GM18505 (cell line): Measurements from ENCODE around the gene ATP2B2.

Experiments
- ATAC-seq: cut with Tn5 transposase; IDR thresholded peaks from one replicate; pipeline ENCODE4 v1.9.1; 2021; ENCODE audit not compliant: unreplicated experiment
- POLR2A ChIP-seq: IDR thresholded peaks from 4 replicates; pipeline ENCODE4 v1.6.1; 2011; ENCODE audit warnings: borderline replicate concordance; ENCODE audit not compliant: insufficient read depth, insufficient read length; ENCODE audit errors: extremely low read depth

Gene ATP2B2

DNA sequence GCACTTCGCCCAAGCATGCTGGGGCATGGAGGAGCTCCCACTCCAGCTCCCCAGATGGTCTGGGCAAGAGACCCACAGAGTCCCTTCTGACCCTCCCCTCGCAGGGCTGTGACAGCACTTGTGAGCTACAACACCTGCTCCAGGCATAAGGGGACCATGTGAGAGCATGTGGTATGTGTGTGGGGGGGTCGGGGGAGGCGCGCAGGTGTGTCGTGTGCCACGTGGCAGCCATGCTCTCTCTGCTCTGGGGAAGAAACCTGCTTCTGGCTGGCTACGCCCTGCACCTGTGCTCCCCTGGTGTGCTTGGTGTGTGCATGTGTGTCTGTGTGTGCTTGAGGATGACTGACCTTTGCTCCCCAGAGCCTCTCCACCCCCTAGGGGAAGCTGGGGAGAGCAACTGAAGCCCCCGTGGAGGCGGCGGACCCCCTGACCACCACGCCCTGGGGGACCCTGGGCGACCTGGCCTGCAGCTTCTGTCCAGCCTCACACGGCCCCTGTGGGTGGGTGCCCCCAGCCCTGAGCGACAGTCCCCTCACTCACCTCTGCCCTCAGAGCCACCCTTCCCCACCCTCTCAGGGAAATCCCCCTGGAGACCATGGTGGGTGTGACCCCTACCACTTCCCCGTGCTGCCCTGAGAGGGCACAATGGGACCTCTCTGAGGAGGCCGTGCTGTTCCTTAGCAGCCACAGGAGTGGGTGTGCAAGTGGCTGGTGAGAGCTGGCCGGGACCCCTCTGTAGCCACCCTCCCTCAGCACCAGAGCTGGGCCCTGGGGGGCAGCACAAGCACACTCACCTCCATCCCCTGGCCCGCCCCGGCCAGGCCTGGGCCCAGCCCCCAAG, 167.8 kb downstream of the ATP2B2 start:
- no peak for TF ChIP-seq POLR2A
- no peak for ATAC-seq

DNA sequence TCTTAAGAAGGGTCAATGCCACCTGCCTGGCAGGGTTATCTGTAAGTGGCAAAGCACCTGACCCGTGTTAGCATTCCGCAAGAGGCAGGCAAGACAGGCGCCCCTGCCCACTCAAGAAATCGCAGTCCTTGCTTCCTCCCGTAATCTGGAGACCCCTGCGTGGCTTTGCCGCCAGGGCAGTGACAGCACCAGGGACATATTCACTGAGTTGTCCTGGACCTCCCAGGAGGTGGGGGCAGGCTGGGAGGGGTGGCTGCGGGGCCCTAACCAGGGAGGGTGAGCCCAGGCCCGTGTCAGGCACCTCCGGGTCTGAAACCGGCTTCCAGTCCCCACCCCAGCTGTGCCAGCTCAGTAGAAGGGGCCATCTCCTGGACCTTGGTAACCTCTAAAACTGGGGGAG, 168.6 kb downstream of the ATP2B2 start:
- TF ChIP-seq POLR2A = no peak
- no peak for ATAC-seq

DNA sequence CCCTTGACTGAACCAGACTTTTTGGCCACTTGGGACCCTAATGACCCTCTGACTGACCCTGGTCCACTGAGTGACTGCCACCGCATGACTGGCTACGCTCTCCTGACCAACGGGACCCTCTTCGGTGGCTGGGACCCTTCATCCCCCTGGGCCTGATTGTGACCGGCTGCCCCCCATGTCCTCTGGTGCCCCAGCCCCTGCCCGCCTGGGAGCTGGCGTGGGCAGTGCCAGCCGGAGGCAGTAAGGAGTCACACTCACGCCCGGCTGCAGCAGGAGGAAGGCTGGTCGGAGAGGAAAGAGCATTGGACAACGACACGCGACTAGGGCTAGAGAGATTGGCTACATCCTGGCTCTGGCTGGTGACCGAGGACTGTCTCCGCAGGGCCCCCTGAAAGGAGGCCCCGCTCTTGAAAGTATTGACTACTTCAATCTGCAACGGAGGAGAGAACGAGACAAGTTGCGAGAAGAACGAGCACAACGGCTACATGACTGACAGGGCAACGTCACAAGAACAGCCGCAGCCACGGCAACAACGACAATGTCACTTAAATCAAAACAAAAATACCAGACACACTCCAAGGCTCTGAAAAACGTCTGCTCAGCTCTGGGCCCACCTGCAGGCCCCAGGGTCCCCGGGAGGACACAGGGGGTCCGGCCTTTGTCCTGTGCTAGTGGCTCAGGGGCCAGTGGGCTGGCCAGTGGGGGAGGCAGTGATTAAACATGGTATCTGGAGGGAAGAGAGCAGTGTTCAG, 169.3 kb downstream of the ATP2B2 start:
- no peak for ATAC-seq
- no peak for TF ChIP-seq POLR2A

DNA sequence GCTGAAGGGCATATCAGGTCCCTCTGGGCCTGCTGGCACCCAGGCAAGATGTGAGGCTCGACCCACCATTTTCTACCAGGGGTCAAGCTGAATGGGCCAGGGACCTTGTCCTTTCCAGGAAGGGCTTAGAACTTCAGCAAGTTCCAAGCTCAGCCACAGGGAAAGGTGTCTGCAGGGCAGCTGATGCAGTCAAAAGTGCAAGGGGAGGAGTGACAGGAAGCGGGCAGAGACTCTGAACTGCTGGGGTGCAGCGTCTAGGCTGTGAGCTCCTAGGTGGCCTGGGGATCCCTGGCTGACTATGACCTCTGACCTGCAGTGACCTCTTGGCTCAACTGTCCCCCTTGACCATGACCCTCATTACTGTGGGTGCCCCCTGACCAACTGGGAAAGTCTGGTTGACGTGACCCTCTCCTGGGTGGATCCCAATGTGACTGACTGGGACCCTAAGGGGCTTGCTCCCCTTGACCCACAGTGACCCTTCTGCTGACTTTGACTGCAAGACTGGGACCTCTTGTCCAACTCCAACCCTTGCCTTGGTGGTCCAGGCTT, 170.1 kb downstream of the ATP2B2 start:
- TF ChIP-seq POLR2A = no peak

DNA sequence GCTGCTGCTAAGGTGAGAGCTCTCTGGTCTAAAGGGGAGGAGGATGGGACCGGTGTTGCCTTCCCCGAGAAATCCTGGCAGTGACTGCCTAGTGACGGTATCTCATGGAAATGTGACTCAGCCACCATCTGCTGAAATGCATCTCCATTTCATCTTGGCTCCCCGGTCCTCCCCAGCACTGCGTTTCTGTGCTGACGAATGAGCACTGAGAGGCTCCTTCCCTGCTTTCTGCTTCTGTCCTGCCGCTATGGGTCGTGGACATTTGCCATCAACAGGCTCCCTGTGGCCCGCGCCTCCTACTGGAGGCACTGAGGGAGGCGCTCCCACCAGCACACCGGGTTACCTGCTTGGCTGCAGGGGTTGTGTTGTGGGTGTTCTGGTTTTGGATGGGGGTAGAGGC, 170.9 kb downstream of the ATP2B2 start:
- no peak for TF ChIP-seq POLR2A
- ATAC-seq = no peak

More for the DNA sequence above, 170.1 kb downstream of the ATP2B2 start:
- no peak for ATAC-seq

DNA sequence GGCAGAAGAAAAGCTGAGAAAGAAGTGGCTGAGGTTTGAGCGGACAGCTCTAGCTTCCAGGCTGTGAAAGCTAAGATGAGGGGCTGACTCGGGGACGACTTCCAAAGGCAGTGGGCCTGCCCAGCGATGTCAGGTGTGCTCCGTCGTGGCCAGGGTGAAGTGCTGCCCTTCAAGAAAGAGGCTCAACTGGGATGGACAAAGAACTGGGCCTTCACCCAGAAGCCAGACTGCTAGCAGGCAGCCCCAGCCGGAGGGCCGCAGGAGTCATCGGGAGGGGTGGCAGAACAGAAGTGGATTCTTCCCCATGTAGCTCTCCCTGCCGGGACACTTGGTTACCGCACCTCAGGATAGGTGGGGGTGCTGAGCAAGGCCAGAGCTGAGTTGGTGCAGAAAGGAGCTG, 171.3 kb downstream of the ATP2B2 start:
- ATAC-seq = no peak
- TF ChIP-seq POLR2A = no peak

DNA sequence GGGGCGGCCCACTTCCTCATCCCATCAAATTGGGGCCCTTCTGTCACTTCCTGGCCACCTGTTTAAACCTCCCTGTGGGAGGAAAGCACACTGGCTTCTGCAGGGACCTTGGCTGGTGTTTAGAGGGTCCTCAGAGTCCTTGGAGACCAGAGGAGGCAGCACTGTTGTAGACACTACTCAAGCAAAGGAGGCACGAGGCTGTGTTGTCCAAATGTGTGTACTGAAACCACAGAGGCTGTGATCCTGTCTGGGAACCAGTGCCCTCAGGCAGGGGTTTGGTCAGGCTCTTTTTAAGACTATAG, 172.1 kb downstream of the ATP2B2 start:
- no peak for ATAC-seq
- no peak for TF ChIP-seq POLR2A

DNA sequence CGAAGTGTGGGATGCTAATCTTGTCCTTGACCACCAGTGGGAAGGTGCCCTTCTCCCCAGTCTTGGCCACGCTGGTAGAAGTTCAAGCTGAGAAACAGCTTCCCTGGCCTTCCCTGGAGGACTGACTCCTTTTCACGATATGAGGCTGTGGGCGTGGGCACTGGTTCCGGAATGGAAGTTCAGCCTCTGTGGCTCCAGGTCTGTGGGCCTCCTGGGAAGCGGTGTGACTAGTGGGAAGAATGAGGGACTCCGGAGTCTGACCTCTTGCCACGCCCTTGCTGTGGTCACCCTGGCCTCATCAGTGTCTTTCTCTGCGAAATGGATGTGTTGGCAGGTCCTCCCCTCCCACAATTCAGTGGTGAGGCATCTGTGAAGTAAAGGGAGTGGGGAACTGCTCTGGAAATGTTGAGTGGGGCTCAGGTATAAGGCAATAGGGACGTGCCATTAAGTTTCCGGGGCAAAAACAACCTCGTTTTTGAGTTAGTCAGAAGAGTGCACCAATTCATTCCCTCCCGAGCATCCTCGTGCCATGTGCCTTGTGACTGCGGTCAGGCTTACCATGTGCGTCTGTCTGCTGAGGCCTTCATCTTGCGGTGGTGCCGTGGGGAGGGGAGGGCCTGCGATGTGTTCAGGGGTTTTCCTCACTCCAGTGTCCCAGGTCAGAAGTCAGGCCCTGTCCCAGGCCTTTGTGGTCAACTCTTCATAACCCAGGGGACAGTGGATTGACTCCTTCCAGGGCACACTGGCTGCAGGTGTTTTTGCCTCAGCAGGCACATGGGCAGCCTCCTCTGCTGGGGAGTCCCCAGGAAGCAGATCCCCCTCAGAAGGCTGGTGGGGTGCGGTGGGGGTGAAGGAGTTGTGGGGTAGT, 172.7 kb downstream of the ATP2B2 start:
- TF ChIP-seq POLR2A = no peak
- ATAC-seq = no peak

DNA sequence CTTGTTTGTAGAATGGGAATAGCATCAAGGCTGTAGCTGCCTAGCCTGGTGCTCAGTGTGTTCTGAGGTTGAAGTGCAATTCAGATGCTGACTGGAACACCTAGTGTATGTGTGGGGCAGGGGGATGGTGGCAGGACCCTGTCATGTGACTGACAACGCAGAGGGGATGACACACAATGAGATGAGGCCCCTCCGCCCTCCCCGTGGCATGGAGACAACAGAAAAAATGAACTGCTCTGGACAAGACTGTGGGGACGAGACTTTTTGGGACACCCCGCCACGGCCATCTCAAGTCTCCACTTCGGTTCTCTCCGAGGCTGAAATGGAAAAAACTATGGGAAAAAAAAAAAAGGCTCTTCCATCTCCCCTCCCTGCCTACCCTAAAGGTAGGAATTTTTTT, 174.1 kb downstream of the ATP2B2 start:
- ATAC-seq = no peak

DNA sequence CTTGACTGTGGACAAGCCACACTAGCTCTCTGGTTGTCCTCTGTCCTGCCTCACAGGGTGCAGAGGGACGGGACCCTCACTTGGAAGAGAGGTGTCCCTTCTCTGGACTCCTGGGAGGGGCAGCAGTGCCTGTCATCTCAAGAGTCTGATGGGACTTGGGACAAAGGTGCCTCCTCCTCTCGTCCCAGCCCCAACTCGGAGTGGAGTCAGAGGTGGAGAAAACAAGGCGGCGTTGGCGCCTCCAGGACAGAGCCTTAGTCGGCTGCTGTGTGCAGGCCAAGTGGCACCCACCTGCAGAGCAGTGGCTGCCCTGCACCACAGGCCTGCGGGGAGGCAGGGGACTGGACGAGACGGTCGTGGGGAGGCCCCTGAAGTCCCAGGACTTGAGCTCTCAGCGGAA, 175.1 kb downstream of the ATP2B2 start:
- TF ChIP-seq POLR2A = no peak
- ATAC-seq = no peak

More for the DNA sequence above, 174.1 kb downstream of the ATP2B2 start:
- TF ChIP-seq POLR2A = no peak

DNA sequence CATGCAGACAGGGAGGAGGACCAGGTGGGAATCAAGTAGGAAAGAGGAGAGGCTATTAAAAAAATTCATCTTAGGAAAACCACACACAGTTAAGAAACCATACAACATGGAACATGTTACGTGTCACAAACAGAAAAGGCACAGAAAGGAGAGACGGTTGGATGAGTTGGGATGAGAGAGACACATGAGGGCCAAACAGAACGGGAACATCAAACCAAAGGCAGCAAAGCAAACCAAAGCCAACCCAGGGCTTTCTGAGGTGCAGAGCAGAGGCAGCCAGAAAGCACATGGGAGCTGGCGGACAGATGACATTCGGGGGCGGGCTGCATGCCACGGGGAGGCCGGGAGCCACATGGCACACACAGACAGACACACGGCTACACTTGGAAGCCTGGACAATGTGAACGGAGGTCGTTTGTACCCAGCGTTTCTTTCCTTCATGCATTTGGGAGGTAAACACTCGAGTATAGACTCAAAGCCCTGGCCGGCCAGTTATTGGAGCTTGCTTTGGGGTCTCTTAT, 175.8 kb downstream of the ATP2B2 start:
- ATAC-seq = no peak

DNA sequence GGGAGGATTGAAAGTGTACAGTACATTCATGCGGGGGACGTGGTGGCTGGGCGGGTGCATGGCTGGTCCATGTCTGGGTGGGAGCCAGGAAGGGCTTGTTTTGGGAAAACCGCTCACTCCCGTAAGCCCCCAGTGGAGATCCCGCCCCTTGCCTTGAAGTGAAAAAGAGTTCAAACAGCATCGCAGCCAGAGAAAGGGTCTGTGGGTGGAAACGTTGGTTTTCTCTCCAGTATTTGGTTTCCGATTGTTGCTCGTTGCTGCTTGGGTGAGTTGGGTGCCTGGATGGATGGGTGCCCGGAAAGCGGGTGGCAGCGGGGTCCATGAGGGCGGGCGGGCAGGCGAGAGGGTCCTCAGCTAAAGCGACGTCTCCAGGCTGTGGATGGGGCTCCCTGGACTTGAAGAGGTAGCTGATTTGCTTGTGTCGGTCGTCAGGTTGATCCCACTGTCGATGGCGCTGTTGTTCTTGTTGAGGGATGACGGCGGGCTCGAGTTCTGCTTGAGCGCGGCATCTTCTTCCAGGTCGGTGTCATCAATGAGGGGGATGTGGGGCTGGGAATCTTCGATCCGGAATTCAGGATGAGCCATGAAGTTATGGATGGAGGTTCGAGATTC, 176.8 kb downstream of the ATP2B2 start:
- TF ChIP-seq POLR2A = no peak
- ATAC-seq = no peak

More for the DNA sequence above, 175.8 kb downstream of the ATP2B2 start:
- no peak for TF ChIP-seq POLR2A
